GM12878 (cell line): Measurements from ENCODE around the gene ATG5. TPM values are rescaled to one million over a fixed set of nuclear protein-coding genes. Genes with fewer than 3 reads are reported as not detected.

Source experiments
- ATAC-seq: fragments of 200-7000 bp; cut with Tn5 transposase; 3 replicates; pipeline ENCODE4 v1.9.1; 2020; ENCODE audit warnings: mild to moderate bottlenecking, moderate library complexity
- BruUV-seq: library from RNA; stranded (reverse); fragments of 400-500 nt; replicated peaks from 2 replicates; lab custom pipeline; 2021; lab: Mats Ljungman, UMichigan
- CTCF ChIA-PET: fragments of 300-600 bp; sonication (Branson Sonifier 250); formaldehyde crosslinking; extraction: SDS; loops from one replicate; lab custom pipeline; 2021; ENCODE audit warnings: inconsistent platforms; lab: Yijun Ruan, JAX
- POLR2A ChIA-PET: fragments of 350-600 bp; formaldehyde crosslinking; extraction: SDS; loops from one replicate; lab custom pipeline; 2021; ENCODE audit warnings: inconsistent platforms; lab: Charles Lee
- RAD21 ChIA-PET: fragments of 300-600 bp; sonication (Branson Sonifier 250); formaldehyde crosslinking; loops from one replicate; lab custom pipeline; 2023; ENCODE audit warnings: antibody characterized with exemption; ENCODE audit not compliant: unreplicated experiment; lab: Charles Lee
- SMC1A ChIA-PET: fragments of 300-600 bp; sonication (Branson Sonifier 250); formaldehyde crosslinking; loops from one replicate; lab custom pipeline; 2023; ENCODE audit not compliant: unreplicated experiment, uncharacterized antibody; lab: Charles Lee
- DNase-seq: peaks from one replicate; pipeline ENCODE4 v3.0.0-alpha.2; 2011; ENCODE audit warnings: low read depth, low spot score
- FAIRE-seq: peaks from 3 replicates; lab custom pipeline; 2011; peaks lifted over from hg19 to GRCh38; lab: Jason Lieb, UNC
- H2AFZ ChIP-seq: 2 replicates; pipeline ENCODE4 v1.6.0; 2011; ENCODE audit warnings: low read depth, low read length, control low read depth; ENCODE audit not compliant: control insufficient read depth
- H3K27ac ChIP-seq: 2 replicates; pipeline ENCODE4 v1.5.1; 2011; ENCODE audit warnings: control low read depth; ENCODE audit not compliant: control insufficient read depth, insufficient read depth
- H3K27me3 ChIP-seq, 2 experiments: replicated peaks in 1 of 2; 2 replicates each; pipeline versions ENCODE4 v1.6.0 to v1.6.1; 2011; ENCODE audit warnings: low read length in 1 of 2; ENCODE audit not compliant: control insufficient read depth in 2 of 2, insufficient read depth in 2 of 2
- H3K36me3 ChIP-seq, 2 experiments: 2 replicates each; pipeline ENCODE4 v1.5.1; 2011; ENCODE audit warnings: low read length in 1 of 2; ENCODE audit not compliant: control insufficient read depth in 2 of 2, insufficient read depth in 2 of 2
- H3K4me1 ChIP-seq: 2 replicates; pipeline ENCODE4 v1.6.1; 2011; ENCODE audit warnings: mild to moderate bottlenecking, low read length, moderate library complexity, mixed read lengths; ENCODE audit not compliant: control insufficient read depth, insufficient read depth
- H3K4me2 ChIP-seq: 2 replicates; pipeline ENCODE4 v1.6.0; 2011; ENCODE audit warnings: control low read depth; ENCODE audit not compliant: control insufficient read depth, insufficient read depth
- H3K4me3 ChIP-seq: fragments of 200-600 bp; sonication (generic); 2 replicates; pipeline ENCODE4 v1.5.1; 2016
- H3K79me2 ChIP-seq: 2 replicates; pipeline ENCODE4 v1.6.0; 2011; ENCODE audit warnings: low read length; ENCODE audit not compliant: control insufficient read depth, insufficient read depth
- H3K9ac ChIP-seq: 2 replicates; pipeline ENCODE4 v1.8.0; 2011; ENCODE audit warnings: low read length, control low read depth, mixed read lengths; ENCODE audit not compliant: control insufficient read depth, insufficient read depth
- H3K9me3 ChIP-seq: replicated peaks from 3 replicates; pipeline ENCODE4 v1.5.1; 2011; ENCODE audit warnings: mild to moderate bottlenecking, low read length; ENCODE audit not compliant: control insufficient read depth, insufficient read depth
- H4K20me1 ChIP-seq: 2 replicates; pipeline ENCODE4 v1.6.0; 2011; ENCODE audit not compliant: control insufficient read depth, insufficient read depth
- BHLHE40 ChIP-seq, 2 experiments: fragments of 450-650 bp in 1 of 2; IDR thresholded peaks; 2 replicates each; pipeline ENCODE4 v1.6.1; 2011 to 2017; ENCODE audit warnings: low read depth in 2 of 2, borderline replicate concordance in 1 of 2, improper control_type of control experiment in 1 of 2, low read length in 1 of 2, mild to moderate bottlenecking in 1 of 2
- BMI1 ChIP-seq: fragments of 450-650 bp; IDR thresholded peaks from 2 replicates; pipeline ENCODE4 v1.6.1; 2016; ENCODE audit warnings: mild to moderate bottlenecking, moderate library complexity, borderline replicate concordance
- CHD1 ChIP-seq: IDR thresholded peaks from 2 replicates; pipeline ENCODE4 v1.6.1; 2012; ENCODE audit warnings: low read depth, low read length, improper control_type of control experiment
- ESRRA ChIP-seq: IDR thresholded peaks from 2 replicates; pipeline ENCODE4 v1.6.1; 2012; ENCODE audit warnings: mild to moderate bottlenecking, low read length, improper control_type of control experiment
- EZH2 ChIP-seq: IDR thresholded peaks from 2 replicates; pipeline ENCODE4 v1.6.1; 2012; ENCODE audit warnings: low read depth, mild to moderate bottlenecking, control low read depth, inconsistent platforms, low read length, borderline replicate concordance; ENCODE audit not compliant: control insufficient read depth
- FOS ChIP-seq: IDR thresholded peaks from 3 replicates; pipeline ENCODE4 v1.6.1; 2011; ENCODE audit warnings: borderline replicate concordance; ENCODE audit not compliant: insufficient read length; ENCODE audit errors: extremely low read depth
- NFYA ChIP-seq: IDR thresholded peaks from 2 replicates; pipeline ENCODE4 v1.6.1; 2011; ENCODE audit warnings: low read depth, mild to moderate bottlenecking, low read length, improper control_type of control experiment, borderline replicate concordance
- NFYB ChIP-seq: IDR thresholded peaks from 2 replicates; pipeline ENCODE4 v1.6.1; 2011; ENCODE audit warnings: low read depth, mild to moderate bottlenecking, low read length, improper control_type of control experiment, moderate library complexity; ENCODE audit not compliant: insufficient read depth
- NR2C2 ChIP-seq: IDR thresholded peaks from 2 replicates; pipeline ENCODE4 v1.6.1; 2011; ENCODE audit warnings: borderline replicate concordance, low read depth; ENCODE audit not compliant: control insufficient read depth, insufficient read length
- PAX5 ChIP-seq: IDR thresholded peaks from 2 replicates; pipeline ENCODE4 v1.6.1; 2011; ENCODE audit warnings: low read depth, low read length, borderline replicate concordance
- POU2F2 ChIP-seq: IDR thresholded peaks from 3 replicates; pipeline ENCODE4 v1.6.1; 2011; ENCODE audit warnings: low read depth, mild to moderate bottlenecking, low read length, borderline replicate concordance
- RB1 ChIP-seq: fragments of 450-650 bp; formaldehyde crosslinking; IDR thresholded peaks from 2 replicates; pipeline ENCODE4 v1.6.1; 2017; ENCODE audit warnings: mild to moderate bottlenecking, borderline replicate concordance
- RELB ChIP-seq: fragments of 450-650 bp; IDR thresholded peaks from 2 replicates; pipeline ENCODE4 v1.6.1; 2017; ENCODE audit warnings: low read depth, mild to moderate bottlenecking, moderate library complexity
- RFX5 ChIP-seq: IDR thresholded peaks from 2 replicates; pipeline ENCODE4 v1.6.1; 2011; ENCODE audit warnings: low read depth, low read length, improper control_type of control experiment
- TCF12 ChIP-seq: IDR thresholded peaks from 2 replicates; pipeline ENCODE4 v1.6.1; 2011; ENCODE audit warnings: low read depth, mild to moderate bottlenecking, low read length
- TCF3 ChIP-seq: IDR thresholded peaks from 2 replicates; pipeline ENCODE4 v1.6.1; 2012; ENCODE audit warnings: low read depth, mild to moderate bottlenecking, low read length, borderline replicate concordance; ENCODE audit not compliant: insufficient read depth
- YBX1 ChIP-seq: fragments of 450-650 bp; IDR thresholded peaks from 2 replicates; pipeline ENCODE4 v1.6.1; 2016; ENCODE audit warnings: antibody characterized with exemption
- ZNF207 ChIP-seq: fragments of 450-650 bp; IDR thresholded peaks from 2 replicates; pipeline ENCODE4 v1.6.1; 2014; ENCODE audit warnings: antibody characterized with exemption, mild to moderate bottlenecking, borderline replicate concordance
- WGBS: methylation state at CpG from one replicate; pipeline ENCODE4 v1.1.6; 2016; ENCODE audit warnings: low lambda C conversion rate; ENCODE audit not compliant: insufficient replicate concordance, insufficient coverage; ENCODE audit errors: missing lambda C conversion rate; 5-methylcytosine and 5-hydroxymethylcytosine counted together
- in situ Hi-C: fragments of 300-500 bp; cut with MboI; formaldehyde crosslinking; loops from 9 replicates; pipeline ENCODE4 v1.14.3; 2018; ENCODE audit warnings: mixed read lengths
- intact Hi-C: fragments of 100-400 bp; cut with micrococcal nuclease; formaldehyde crosslinking; loops from one replicate; pipeline ENCODE4 v1.14.2; 2022; ENCODE audit not compliant: unreplicated experiment
- polyA plus RNA-seq, 11 experiments: library from polyadenylated mRNA; depleted of rRNA in 4 of 11; unstranded in 6 of 11; stranded (reverse) in 5 of 11; fragments of >200 nt; fragmentation: Nextera tagmentation in 4 of 11; fragmentation: Illumina TruSeq in 1 of 11; extraction: Ambion mirVana in 4 of 11; extraction: Trizol in 1 of 11; gene quantifications; 1 replicate in 1 of 11; 2 replicates in 10 of 11; pipeline versions ENCODE4 v1.2.1 to v1.2.3, GENCODE V29; 2011 to 2016; ENCODE audit warnings: inconsistent platforms in 2 of 11, missing spikeins in 2 of 11, low read depth in 1 of 11
- total RNA-seq, 4 experiments: library from RNA; depleted of rRNA in 3 of 4; stranded (reverse); fragments of >200 nt in 3 of 4; fragmentation: Illumina TruSeq in 1 of 4; extraction: Trizol in 1 of 4; gene quantifications; 2 replicates each; pipeline versions ENCODE4 v1.2.1 to v1.2.3, GENCODE V29; 2013 to 2021

The ATG5 gene
- total and polyA plus RNA-seq, 10 of the 15 experiments (the other 5 are each of a cell fraction or from before 2014, with no cell fraction given), result 12.9 to 51.8 (median 23.9) TPM

DNA sequence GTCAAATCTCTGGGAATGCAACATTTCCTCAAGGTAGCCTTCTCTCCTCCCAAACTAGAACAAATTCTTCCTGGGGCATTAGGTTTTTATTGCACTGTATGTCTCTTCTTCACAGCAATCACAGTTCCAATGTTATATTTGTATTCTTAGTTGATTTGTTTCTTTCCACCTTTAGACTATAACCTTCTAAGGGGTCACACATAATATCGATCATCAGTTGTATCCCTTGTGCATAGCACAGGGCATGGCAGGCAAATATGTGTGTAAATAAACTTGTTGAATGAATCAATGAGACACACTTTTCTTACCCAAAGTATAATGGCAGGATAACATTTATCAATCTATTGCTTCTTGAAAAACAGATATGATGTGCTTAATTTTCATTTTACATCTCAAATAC, 81.0 kb downstream of the ATG5 start:
- TF ChIP-seq NFYA, result no peak
- TF ChIP-seq ESRRA, result no peak
- TF ChIP-seq EZH2, result no peak
- TF ChIP-seq PAX5, result no peak
- TF ChIP-seq YBX1, result no peak
- TF ChIP-seq RFX5, result no peak
- no peak for TF ChIP-seq RELB
- TF ChIP-seq NFYB, result no peak
- no peak for TF ChIP-seq POU2F2
- TF ChIP-seq BMI1, result no peak
- no peak for TF ChIP-seq NR2C2
- no peak for TF ChIP-seq TCF12
- TF ChIP-seq BHLHE40 (IDR thresholded peaks at IDR 0.05; ENCODE audit: borderline replicate concordance in 1 of 2, low read depth in 2 of 2, low read length in 1 of 2), result no peak
- TF ChIP-seq RB1, result no peak
- TF ChIP-seq CHD1, result no peak
- no peak for TF ChIP-seq FOS
- no peak for TF ChIP-seq ZNF207
- no peak for TF ChIP-seq TCF3
- H4K20me1 ChIP-seq, result no peaks in the 10 kb centered on the region
- H3K79me2 ChIP-seq, result no peaks in the 10 kb centered on the region; the same call in none of the 2 replicates
- H2AFZ ChIP-seq, result no peak overlapping the region
- H3K9me3 ChIP-seq, result no peaks in the 10 kb centered on the region; the same call in 2 of the 3 replicates
- no peaks in the 10 kb centered on the region for H3K27me3 ChIP-seq
- CTCF ChIA-PET, result interaction anchor here (1.0 to 1.4 kb wide), 2 partner anchors 9 to 155 kb away, joined by 3 to 4 read pairs; no protein-coding TSS in a partner anchor
- FAIRE-seq (no peak), ATAC-seq (no peak; the same call in 2 of the 3 replicates), DNase-seq (no peak)
- RAD21 ChIA-PET, result interaction anchor here (0.7 to 1.0 kb wide), 2 partner anchors 23 to 158 kb away, joined by 3 to 4 read pairs; partner anchors contain the start of gene PRDM1
- 0% methylated on average over 1 of the region's 1 CpG for WGBS
- H3K36me3 ChIP-seq, result no peaks in the 10 kb centered on the region; a peak in 2 of 4 replicates
- intact Hi-C loops (no loop called here), in situ Hi-C loops (no loop called here)
- H3K9ac ChIP-seq, result no peak overlapping the region
- peaks cover 27% of the 10 kb centered on the region for H3K4me1 ChIP-seq
- POLR2A ChIA-PET, result no interaction called here
- SMC1A ChIA-PET, result interaction anchor here (0.9 to 2.1 kb wide), 8 partner anchors 11 to 154 kb away, joined by 3 to 9 read pairs (median 3); no protein-coding TSS in a partner anchor
- no peak overlapping the region for H3K4me3 ChIP-seq
- no TSS peak for BruUV-seq
- H3K27ac ChIP-seq, result no peak overlapping the region
- no peak overlapping the region for H3K4me2 ChIP-seq
